HK-2 (cell line): ENCODE measurements around the gene IVL.

Experiments
- DNase-seq: peaks from one replicate; pipeline ENCODE4 v3.0.0-alpha.2; 2018; ENCODE audit not compliant: unreplicated experiment

The IVL gene

GRCh38 chr1:152907686-152908601 is at the start of gene IVL:
Gene IVL, plus strand, starts transcription at chr1:152908546. Its CDS starts 1,252 bp downstream, at chr1:152909798.
- no peak for DNase-seq

GRCh38 chr1:152859696-152860095 is 48.6 kb upstream of the IVL start, which contains the start of gene LCE7A:
Gene LCE7A, plus strand, starts transcription at chr1:152859996. Its CDS starts 702 bp downstream, at chr1:152860698.
- no peak for DNase-seq

GRCh38 chr1:152860129-152860528 is 48.2 kb upstream of the IVL start:
- DNase-seq: no peak

- DNase-seq: no peak
These were observed 47.0 kb upstream of the IVL start for GRCh38 chr1:152861374-152861773.

- DNase-seq: no peak
These were observed 43.9 kb upstream of the IVL start for GRCh38 chr1:152864443-152864842.

GRCh38 chr1:152866321-152866720 is 42.0 kb upstream of the IVL start:
- no peak for DNase-seq

GRCh38 chr1:152869808-152870419 is 38.4 kb upstream of the IVL start:
- DNase-seq: peak; percentile 63

GRCh38 chr1:152870831-152871730 is 37.3 kb upstream of the IVL start:
- peak; percentile 8 for DNase-seq

GRCh38 chr1:152871731-152872126 is 36.6 kb upstream of the IVL start:
- no peak for DNase-seq

- no peak for DNase-seq
These were observed 34.9 kb upstream of the IVL start for GRCh38 chr1:152873495-152873894.

- DNase-seq: no peak
These were observed 31.5 kb upstream of the IVL start for GRCh38 chr1:152876827-152877226.

GRCh38 chr1:152878042-152878441 is 30.3 kb upstream of the IVL start, which contains the start of gene SMCP:
Gene SMCP, plus strand, starts transcription at chr1:152878322. Its CDS starts 6,101 bp downstream, at chr1:152884423.
- DNase-seq: peak; percentile 3

GRCh38 chr1:152879559-152880198 is 28.7 kb upstream of the IVL start:
- no peak for DNase-seq

- no peak for DNase-seq
These were observed 28.0 kb upstream of the IVL start for GRCh38 chr1:152880316-152880715.

- DNase-seq: no peak
These were observed 27.4 kb upstream of the IVL start for GRCh38 chr1:152880907-152881306.

GRCh38 chr1:152884085-152884484 is 24.3 kb upstream of the IVL start:
- DNase-seq: no peak

- no peak for DNase-seq
These were observed 23.8 kb upstream of the IVL start for GRCh38 chr1:152884506-152884905.

GRCh38 chr1:152884966-152885624 is 23.3 kb upstream of the IVL start:
- no peak for DNase-seq

GRCh38 chr1:152886085-152886484 is 22.3 kb upstream of the IVL start:
- no peak for DNase-seq

GRCh38 chr1:152886758-152887409 is 21.5 kb upstream of the IVL start:
- DNase-seq: no peak
